ENCODE results near the gene VAV2.

Gene VAV2

DNA sequence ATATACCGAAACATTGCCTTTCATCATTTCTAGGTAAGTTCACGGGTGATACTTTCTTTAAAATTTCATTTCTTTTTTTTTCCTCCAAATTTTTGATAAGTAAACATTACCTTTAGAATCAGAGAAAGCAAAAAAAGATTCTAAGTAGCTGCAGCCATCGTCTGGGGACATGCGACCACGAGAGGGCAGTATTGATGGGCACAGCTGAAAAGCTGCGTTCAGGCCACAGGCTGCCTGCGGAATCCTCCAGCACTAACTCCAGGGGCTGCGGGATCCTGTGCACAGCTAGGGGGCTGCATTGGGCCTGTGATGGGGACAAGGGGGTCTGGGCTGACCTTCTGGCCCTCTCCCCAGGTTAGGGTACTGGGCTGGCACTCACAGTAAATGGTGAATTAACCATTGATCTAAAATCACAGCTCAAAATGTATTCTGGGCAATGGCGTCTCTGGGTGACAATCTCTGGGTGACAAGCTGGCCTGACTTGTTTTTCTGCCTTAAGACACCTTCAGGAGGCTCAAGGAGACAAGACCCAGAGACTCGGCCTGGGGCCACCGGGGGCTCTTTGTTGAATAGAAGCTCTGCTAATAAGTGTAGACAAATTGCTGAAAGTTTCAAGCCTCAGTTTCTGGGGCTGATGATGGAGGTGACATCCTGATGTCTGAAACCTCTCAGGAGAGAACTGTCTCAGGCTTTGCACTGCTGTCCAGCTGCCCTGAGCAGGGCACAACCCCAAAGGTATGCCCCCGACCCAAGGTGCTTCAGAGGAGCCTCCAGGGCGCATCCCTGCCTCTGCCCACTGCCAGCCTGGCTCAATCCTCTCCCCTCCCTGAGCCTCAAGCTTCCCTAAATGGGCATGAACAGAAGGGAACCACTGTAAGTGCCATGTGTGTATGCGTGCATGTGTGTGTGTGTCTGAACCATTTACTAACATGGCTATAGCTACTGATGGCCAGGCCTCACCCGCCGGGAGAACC, 209.7 kb downstream of the VAV2 start:
- DNase-seq (ENCODE audit: low read depth), result peak; percentile 47

DNA sequence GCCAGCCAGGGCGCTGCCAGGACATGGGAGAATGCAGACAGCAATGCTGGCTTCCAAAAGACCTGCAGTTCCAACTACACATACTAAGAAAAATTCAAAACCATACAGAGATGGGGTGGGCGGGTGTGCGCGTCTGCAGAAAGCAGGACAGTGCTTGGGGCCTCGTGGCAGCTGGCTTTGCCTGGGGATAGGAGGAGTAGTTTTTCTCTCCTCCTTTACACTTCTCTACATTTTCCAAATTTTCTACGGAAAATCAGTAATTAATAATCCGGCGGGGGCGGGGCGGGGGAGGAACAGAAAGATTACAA, 210.3 kb downstream of the VAV2 start:
- no peak for DNase-seq (ENCODE audit: low read depth)

DNA sequence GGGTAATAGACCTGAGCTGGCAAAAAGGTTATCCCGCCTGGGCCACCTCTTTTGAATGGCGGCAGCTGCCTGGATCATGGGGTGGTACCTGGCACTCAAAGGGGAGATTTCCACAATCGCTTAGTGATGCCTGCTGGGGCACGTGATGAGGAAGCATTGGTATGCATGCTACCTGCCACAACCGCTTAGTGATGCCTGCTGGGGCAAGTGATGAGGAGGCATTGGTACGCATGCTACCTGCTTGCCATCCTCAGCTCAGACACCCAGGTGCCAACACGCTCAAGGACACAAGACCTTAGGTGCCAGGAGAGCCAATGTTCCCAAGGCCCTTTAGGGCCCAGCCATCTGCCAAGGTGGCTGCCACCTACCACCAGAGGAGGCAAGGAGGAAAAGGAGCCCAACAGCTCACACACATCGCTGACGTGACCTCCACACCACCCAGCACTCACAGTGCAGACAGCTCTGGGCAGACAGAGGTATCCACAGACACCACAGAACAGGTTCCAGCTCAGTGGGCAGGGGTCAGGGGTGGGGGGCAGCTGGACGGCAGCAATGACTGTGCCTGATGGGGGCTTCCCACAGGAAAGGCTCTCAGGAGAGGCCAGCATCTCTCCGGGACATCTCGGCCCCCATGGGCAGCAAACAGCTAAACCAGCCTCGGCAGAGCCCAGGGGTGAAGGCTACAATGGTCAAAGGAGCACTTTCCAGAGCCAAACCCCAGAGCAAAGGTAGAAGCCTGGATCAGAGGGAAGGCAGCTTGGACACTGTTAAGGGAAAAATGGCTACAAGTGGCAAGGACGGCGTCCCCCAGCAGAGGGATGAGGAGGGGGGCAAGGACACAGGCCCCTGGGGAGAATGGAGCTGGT, 210.9 kb downstream of the VAV2 start:
- no peak for DNase-seq (ENCODE audit: low read depth)

DNA sequence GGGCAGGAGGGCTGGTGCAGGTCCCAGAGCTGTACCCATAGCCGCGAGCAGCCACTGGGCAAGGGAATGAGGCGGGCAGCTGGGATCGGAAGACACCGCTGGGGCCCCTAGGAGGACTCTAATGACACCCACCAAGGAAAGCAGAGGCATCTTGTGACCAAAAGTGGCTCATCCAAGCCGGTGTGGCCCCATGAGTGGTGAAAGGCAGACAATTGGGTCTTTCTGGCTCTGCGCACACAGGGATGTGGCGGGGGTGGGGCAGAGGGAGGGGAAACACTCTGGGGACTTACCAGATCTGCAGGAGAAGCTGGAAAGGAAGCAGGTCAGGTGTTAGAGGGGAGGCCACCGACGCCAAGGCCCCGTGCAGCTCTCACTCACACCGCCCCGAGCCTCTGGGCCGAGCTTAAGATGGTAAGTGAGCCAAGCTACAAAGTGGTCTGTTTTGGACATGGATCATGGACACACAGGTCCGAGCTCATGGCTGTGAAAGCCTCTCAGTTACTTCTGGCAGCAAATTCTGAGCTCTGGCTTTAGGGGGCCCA, 211.6 kb downstream of the VAV2 start:
- no peak for DNase-seq (ENCODE audit: low read depth)

DNA sequence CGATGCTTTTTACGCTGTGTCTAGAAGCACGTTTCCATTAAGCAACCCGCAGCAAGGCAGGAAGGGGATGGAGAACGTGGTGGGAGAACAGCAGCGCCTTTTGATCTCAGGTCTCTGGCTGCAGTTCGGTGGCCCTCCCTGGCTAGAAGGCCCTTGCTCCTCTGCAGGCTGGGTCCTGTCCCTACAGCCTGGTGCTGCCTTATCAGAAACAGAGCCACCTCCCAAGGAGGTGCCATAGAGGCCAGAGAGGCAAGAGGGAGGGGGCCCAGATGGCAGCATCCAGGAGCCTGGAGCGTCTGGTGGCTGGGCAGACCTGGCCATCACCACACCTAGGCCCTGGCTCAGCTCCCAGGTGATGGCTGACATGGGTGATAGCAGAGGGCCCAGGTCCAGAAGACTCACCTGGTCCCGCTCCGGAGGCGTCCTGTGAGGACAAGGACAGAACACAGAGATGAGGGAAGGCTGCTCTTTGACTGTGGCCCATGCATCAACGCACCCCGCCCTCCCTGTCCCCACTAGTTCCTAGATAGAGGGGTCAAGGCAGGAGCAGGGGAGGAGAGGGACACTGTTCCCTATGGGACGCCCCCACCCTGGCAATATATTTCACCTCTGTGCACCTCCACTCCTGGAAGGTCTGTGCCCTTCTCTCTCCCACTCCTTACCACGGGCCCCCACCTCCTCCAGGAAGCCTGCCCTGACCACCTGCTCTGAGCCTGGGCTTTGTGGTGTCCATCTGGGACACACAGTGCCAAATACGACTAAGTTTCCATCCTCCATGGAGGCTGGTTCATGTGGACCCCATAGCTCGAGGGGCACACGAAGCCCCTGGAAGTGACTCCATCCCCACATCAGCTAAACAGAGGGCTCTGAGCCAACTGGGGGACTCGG, 212.4 kb downstream of the VAV2 start:
- DNase-seq (ENCODE audit: low read depth), result no peak

DNA sequence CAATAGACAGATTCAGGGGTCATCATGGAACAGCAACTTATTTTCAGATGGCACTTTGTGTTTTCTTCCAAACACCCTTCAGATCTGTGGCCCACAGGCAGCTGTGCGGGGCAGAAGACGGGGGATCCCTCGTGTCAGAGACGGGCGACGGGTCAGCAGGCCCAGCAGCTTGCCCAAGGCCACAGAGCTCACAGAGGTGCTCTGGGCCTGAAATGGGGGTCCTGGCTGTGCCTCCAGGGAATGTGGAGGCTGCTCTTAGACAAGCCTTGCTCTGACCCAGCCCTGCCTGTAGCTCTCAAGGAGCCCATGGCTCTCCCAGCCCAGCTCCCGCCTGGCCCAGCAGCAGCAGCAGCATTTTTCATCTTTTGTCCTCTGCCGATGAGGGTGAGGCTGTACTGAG, 213.0 kb downstream of the VAV2 start:
- no peak for DNase-seq (ENCODE audit: low read depth)

DNA sequence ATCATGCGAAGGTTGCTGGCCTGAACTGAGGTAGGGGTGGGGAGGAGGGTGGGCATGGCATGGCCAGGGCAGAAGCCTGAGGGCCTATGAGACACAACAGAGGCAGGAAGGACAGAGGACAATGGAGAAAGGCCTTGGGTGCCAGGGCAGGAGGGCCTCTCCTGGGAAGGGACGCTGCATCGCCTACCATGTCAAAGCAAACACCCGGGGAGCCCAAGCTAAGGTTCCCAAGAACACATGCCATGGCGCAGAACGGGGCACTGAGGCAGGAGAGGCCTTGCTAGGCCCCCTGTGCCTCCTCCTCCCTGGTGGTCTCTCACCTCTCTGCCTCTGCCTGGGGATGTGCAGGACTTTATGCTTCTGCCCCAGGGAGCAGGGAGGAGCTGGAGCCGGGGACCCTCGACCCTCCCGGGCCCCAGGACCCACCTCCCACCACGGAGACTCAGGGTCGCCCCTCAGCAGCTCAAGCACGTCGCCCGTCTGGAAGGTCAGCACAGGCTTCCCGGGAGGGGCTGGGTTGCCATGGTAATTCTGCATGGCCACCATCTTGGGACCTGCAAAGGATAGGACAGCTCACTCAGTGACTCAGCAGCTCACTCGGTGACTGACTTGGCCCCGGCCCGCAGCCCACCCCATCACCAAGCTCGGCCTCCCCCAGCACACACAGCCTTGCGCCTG, 213.6 kb downstream of the VAV2 start:
- no peak for DNase-seq (ENCODE audit: low read depth)

DNA sequence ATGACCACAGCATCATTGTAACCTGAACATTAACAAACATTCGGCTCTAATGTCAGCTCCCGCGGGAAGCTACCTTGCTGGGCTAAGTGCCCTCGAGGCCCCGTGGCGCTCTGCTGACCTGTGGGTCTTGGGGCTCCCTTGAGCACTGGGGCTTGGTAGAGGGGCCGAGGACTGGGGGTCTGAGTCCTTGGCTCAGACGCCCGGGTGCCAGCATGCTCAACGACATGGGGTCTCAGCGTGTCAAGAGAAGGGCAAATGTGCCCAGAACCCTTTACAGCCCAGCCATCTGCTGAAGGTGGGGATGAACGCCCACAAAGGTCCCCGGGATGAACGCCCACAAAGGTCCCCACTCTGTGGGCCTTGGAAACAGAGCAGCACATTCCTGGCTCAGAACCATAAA, 214.3 kb downstream of the VAV2 start:
- DNase-seq (ENCODE audit: low read depth), result no peak

DNA sequence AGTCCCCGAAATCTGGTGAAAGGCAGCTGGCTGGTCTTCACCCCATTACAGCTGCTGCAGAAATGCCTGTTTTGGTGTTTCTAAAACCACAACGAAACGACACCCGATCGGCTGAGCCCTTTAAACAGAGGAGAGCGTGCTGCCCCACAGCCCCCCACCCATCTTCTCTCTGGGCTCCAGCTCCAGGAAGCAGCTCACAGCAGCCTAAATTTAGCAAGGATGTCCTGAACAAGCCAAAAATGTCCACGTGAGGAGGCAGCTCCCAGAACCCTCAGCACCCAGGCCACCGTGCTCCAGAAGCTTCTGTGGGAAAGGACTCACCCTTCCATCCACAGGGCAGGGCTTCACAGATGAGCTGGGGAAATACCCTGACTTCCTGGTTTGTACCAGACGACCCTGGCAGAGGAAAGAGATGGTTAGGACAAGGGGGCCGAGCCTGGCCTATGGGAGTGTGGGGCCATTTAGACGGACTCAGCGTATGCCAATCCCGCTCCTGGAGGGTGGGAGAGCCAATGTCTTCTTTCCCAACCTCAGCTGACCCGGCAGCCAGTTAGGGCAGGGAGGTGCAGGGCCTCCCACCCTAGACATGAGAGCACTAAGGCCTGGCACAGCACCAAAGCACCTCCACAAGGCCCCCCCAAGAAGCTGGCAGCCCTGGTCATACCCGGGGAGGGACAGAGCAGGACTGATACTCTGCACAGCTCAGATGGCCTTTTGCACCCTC, 214.9 kb downstream of the VAV2 start:
- DNase-seq (ENCODE audit: low read depth), result no peak

DNA sequence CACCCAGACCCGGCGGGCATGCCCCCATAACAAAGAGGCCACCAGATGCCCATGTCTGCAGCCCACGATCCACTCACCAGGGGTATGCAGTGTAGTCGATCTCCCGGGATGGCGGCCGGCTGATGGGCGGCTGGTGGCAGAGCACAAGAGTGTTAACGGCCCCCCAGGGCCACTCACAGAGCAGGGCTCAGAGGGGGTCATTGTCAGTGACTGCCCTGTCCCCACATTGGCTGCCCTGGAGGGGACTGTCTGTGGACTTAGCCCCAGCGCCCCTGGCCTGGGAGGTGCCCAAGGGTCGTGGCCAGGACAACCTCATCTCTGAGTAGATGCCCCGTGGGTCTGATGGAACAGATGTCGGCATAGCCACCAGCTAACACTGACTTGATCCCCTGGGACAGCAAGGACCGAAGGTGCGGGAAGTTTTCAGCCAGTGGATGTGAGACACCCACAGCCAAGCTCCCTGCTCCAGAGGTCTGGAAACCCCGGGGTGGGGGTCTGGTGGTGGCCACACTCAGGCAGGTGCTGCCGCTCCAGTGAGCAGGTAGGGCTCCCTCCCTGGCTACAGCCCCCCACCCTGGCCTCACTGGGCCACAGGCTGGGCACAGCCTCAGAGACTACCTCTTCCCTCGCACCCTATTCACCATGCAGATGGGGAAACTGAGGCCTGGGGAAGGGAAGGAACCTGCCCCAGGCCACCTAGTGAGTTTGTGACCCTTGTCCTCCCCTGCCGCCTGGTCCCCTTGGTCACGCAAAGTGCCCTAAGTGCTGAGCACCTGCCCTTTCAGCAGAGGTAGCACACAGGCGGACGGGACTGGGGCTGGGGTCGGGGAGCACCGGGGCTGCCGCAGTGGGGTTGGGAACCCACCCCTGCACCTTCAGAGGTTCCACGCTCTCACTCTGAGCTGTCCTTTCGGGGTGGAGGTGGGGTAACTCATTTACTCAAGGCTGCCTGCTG, 215.9 kb downstream of the VAV2 start:
- no peak for DNase-seq (ENCODE audit: low read depth)

DNA sequence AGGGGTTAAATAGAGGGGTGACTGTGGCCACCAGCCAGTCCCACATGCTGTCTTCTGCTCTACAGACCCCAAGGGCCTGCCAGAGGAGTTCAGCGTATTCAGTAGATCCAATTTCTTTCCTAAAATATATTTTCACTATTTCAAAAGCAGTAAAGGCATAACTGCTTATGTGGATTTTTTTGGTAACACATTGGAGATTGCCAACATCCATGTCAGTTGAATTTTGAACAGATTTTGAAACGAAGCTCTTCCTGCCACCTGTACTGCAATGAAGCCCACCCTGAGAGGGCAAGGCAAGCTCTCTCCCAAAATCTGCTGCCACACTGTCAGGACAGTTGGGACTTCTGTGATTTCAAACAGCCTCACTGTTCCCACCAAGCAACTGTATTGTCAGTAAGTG, 216.8 kb downstream of the VAV2 start:
- no peak for DNase-seq (ENCODE audit: low read depth)

DNA sequence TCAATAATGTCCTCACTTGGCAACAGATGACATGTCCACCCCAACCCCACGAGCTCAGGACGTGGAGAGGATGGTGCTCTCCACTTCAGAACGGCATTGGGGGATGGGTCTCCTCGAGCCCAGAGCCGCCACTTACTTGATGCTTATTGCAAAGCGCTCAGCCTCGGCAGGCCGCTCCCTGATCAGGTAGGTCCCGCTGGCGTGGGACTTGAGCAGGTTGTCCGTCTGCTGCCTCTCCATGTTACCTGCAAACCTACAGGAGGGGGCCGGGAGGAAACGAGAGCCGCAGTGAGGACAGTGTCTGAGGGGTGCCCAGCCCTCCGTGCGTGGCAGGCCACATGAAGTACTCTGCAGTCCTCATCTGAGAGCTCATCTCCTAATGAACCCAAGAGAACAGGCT, 217.3 kb downstream of the VAV2 start:
- DNase-seq (ENCODE audit: low read depth), result no peak

DNA sequence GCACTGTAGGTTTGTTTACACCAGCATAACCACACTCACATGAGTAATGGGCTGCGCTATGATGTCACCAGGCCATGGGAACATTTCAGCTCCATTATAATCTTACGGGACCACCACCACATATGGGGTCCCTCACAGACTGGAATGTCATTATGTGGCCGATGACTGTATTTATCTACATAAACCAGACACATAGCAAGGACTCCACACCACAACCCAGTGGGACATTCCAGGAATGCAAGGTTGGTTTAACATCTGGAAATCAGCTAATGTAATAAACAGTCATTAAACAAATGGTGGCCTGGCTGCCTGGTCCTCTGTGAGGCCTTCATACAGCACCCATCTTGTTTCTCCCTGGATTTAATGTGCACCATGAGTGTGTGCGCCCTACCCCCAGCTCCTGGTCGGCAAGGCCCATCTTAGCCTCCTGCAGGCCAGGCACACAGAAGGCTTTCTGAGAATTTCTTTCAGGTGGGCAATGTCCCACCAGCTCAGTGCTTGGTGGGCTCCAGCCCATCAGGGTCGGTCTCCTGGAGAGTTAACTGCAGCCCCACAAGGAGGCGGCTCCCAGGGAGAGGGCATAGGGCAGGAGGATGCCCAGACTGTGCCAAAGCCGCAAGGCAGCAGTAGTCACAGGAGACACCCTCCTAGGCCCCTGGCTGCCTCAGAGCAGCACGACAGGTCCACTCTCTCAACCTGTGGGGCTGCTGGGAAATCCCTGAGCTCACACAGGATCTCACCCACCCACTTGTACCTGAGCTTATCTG, 218.1 kb downstream of the VAV2 start:
- no peak for DNase-seq (ENCODE audit: low read depth)

DNA sequence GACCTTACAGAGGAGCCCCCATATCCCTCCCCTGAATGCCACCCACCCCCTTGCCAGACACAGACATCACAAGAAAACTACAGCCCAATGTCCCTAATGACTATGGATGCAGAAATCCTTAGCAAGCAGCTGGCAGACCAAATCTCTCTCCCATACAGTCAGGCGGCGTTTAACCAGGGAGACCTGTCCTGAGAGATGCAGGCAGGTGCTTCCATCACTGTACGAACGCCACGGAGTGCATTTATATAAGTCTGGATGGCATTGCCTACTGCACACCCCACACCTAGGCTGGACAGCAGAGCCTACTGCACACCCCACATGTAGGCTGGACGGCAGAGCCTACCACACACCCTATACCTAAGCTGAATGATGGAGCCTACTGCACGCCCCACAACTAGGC, 219.5 kb downstream of the VAV2 start:
- DNase-seq (ENCODE audit: low read depth), result no peak

DNA sequence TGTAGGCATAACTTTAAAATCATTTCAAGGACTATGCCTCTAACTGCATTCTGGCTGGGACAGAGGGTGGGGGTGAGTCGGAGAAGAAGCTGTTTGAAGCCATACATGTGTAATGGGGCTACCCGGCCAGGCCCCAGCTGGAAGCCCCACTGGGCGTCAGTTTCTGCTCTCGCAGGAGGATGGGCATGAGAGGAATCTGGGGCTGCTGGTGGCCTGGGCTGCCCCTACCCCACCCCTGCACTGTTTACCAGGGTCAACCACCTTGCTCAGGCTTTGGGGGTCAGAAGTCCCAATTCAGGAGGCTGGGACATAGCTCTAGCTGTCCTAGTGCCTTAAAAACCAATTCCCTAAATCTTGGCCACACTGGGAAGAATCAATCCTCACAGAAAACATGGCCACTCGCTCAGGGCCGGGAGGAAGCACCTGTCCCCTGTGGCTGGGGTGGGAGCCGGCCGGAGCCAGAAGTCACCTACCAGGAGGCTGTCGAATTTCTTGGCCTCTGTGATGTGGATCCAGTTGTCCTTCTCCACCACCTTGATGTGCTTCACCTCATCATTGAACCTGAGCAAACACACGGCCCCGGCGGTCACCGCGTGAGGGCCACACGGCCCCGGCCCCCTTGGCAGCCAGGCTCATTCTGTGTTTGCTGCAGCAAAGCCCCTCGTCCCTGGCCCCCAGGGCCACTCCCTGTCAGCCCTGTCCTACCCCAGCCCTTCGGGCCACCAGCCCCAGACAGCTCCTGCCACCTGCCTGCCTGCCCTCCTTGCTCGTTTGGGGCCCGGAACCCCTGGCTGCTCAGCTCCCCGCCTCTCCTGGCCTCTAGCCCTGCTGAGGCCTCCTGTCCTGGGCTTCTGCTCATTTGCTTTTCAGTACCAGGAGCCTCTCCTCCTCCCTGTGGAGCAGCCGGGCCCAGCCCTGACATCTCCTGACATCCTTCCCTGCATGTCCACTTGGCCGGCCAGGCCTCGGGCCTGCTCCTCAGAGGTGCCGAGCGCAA, 220.3 kb downstream of the VAV2 start:
- DNase-seq (ENCODE audit: low read depth), result no peak

DNA sequence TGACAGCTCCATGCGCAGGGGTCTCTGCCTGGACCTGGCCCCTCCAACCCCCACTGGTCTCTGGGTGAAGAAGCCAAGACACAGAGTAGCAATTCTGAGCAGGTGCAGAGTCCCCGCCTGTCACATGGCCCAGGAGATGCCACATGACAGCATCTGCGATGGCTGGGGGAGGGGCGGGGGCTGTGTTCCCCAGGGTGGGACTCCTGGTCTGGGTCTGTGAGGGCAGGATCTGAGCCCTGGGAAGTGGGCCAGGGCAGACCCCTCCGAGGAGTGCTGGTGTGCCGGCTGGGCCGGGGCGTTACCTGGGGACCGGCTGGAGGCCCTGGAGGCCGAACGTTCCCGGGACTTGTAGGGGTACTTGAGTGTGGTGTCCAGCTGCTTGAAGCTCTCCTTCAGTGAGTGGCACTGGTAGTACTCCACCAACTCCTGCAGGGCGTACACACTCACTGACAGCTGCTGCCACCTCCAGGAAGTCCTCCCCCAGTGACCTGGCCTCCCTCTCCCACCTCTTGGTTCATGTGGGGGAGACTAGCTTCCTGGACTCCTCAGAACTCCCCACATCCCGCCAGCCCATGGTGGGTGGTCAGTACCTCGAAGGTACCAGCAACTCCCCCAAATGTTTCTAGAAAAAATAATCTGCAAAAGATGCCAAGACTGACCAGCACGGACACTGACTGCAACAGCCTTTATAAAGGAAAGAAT, 221.9 kb downstream of the VAV2 start:
- no peak for DNase-seq (ENCODE audit: low read depth)

All from stimulated activated CD8-positive, alpha-beta memory T cell treated with anti-CD3 and anti-CD28 coated beads, Interleukin-12 subunit alpha, Interleukin-12 subunit beta, amount 100 ng/mL, for 1 hour (primary cell).